ENCODE results near the gene TMEM270.
A peak's percentile ranks its signal among the peaks of the same experiment; 100 is the strongest.

The TMEM270 gene

DNA sequence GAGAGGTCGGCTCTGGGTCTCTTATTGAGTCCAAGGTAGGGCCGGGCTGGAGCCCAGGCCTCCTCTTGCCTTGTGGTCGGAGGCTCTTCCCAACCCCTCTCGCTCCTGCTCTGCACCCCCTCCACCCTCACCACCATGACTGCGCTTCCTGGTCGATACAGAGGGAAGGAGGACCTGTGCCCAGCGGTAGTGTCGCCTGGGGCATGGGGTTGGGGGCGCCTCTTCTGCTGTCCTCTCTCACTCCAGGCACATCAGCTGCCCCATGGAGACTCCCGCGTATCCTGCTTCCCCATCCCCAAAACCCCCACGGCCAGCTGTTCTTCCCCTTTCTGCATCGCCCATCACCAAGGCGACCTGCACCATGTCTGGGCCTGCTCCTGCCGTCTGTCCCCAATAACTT lies 44.4 kb downstream of the TMEM270 start:
- DNase-seq (ENCODE audit: low spot score), result peak; percentile 6

DNA sequence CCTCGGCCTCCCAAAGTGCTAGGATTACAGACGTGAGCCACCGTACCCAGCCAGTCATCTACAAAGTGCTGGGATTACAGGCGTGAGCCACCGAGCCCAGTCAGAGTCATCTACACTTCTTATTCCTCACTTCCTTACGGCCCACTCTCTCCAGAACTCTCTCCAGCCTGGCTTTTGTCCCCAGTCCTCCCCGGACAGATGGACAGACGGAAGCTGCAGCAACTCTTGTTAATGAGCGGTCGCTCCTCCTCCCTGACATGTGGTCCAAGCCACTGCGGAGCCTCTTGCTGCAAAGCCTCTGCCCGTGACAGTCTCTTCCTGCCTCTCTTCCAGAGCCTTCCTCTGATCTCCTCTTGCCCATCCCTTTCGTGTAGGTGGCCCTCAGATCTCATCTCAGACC lies 45.9 kb downstream of the TMEM270 start:
- no peak for DNase-seq (ENCODE audit: low spot score)
- TF ChIP-seq, protein P1, sequence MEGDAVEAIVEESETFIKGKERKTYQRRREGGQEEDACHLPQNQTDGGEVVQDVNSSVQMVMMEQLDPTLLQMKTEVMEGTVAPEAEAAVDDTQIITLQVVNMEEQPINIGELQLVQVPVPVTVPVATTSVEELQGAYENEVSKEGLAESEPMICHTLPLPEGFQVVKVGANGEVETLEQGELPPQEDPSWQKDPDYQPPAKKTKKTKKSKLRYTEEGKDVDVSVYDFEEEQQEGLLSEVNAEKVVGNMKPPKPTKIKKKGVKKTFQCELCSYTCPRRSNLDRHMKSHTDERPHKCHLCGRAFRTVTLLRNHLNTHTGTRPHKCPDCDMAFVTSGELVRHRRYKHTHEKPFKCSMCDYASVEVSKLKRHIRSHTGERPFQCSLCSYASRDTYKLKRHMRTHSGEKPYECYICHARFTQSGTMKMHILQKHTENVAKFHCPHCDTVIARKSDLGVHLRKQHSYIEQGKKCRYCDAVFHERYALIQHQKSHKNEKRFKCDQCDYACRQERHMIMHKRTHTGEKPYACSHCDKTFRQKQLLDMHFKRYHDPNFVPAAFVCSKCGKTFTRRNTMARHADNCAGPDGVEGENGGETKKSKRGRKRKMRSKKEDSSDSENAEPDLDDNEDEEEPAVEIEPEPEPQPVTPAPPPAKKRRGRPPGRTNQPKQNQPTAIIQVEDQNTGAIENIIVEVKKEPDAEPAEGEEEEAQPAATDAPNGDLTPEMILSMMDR (IDR thresholded peaks at IDR 0.05; ENCODE audit: extremely low read depth, missing control alignments), result no peak

More for the DNA sequence above, 44.4 kb downstream of the TMEM270 start:
- TF ChIP-seq, protein P1 (IDR thresholded peaks at IDR 0.05; ENCODE audit: extremely low read depth, missing control alignments), result no peak

DNA sequence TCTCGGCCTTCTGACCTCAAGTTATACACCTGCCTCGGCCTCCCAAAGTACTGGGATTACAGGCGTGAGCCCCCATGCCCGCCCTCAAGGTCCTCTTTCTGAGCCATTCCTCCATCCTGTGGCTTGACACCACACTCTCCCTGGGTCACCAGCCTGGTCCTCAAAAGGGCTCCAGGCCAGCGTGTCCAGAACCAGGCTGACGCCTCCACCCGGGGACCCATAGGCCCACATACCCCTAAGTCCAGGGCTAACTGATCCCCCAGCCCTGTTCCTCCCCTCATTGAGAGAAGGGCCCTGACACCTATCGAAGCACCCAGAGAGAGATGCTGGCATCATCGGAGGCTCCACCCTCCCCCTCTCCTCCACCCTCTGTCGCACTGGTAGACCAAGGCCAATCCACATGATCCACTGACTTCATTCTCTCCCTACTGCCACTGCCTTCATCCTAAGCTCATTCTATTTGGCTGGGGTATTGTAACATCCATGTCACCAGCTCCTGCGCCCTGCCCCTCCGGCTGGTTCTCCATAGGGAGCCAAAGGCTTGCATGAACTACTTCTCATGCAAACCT lies 46.7 kb downstream of the TMEM270 start:
- TF ChIP-seq, protein P1 (IDR thresholded peaks at IDR 0.05; ENCODE audit: extremely low read depth, missing control alignments), result no peak
- DNase-seq (ENCODE audit: low spot score), result no peak

GRCh38 chr7:73908123-73908611 lies 47.2 kb downstream of the TMEM270 start:
- TF ChIP-seq, protein P1 (IDR thresholded peaks at IDR 0.05; ENCODE audit: extremely low read depth, missing control alignments), result no peak
- no peak for DNase-seq (ENCODE audit: low spot score)

GRCh38 chr7:73909051-73909941 lies 48.3 kb downstream of the TMEM270 start:
- DNase-seq (ENCODE audit: low spot score), result no peak

DNA sequence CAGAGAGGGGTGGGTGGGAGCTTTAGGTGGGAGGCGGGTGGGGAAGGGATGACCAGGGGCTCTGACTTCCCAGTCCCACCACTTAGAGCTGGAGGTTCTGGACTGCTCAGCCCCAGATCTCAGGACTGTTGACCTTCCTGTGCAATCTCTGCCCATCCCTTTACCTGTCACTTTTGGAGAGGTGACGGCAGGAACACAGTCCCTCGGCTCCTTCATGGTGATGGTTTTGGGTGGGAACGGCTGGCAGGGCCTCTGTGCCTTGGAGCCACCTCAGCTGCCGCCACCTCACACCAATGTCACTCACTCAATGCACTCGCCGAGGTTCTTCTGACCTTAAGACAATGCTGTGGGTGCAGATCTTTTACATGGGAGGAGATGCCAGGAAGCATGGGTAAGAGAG lies 49.0 kb downstream of the TMEM270 start:
- no peak for DNase-seq (ENCODE audit: low spot score)
- TF ChIP-seq, protein P1 (IDR thresholded peaks at IDR 0.05; ENCODE audit: extremely low read depth, missing control alignments), result no peak

More at GRCh38 chr7:73909051-73909941, 48.3 kb downstream of the TMEM270 start:
- TF ChIP-seq, protein P1 (IDR thresholded peaks at IDR 0.05; ENCODE audit: extremely low read depth, missing control alignments), result no peak

DNA sequence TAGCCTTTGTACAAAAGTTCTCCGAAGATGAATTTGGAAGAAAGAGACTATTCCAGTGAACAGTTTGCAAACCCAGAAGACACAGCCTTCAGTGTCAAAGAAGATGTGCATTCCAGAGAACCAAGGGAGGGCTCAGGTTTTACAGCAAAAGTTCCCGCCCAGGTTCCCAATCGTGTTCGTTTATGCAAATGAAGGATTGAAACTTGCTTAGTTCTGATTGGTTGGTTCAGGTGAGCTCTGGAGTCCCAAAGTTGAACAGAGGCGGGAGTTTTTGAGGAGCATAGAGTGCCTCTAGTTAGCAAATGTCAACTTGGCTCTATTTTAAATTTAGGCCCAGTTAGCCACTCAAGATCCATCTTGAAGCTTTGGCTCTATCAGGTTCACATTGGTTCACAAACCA lies 51.3 kb downstream of the TMEM270 start:
- TF ChIP-seq, protein P1 (IDR thresholded peaks at IDR 0.05; ENCODE audit: extremely low read depth, missing control alignments), result no peak

More for the DNA sequence above, 51.3 kb downstream of the TMEM270 start:
- no peak for DNase-seq (ENCODE audit: low spot score)
